ENCODE results near the gene CXXC5. TPM values are rescaled to one million over a fixed set of nuclear protein-coding genes. Genes with fewer than 3 reads are reported as not detected.

The CXXC5 gene
- total and polyA plus RNA-seq, 2 of the 4 experiments (the other 2 are of a cell fraction), result 24.9 to 35.7 TPM

- H3K4me1 ChIP-seq (ENCODE audit: control insufficient read depth, insufficient read depth, low read length), result peaks cover 25% of the 10 kb centered on the region
- ChIA-PET CTCF (no interaction called here), POLR2A (ENCODE audit: unreplicated experiment) (no interaction called here)
- H3K18ac ChIP-seq (ENCODE audit: low read depth, low read length), result no peak overlapping the region
- no peak overlapping the region for H3K4me2 ChIP-seq (ENCODE audit: low read depth, low read length)
- no TSS peak for BruUV-seq (replicated peaks)
- H3K9me1 ChIP-seq (ENCODE audit: insufficient read depth, low read length), result peaks cover 22% of the 10 kb centered on the region
- no peak overlapping the region for H4K5ac ChIP-seq (ENCODE audit: low read depth, low read length)
- ATAC-seq (ENCODE audit: low read depth) (no peak), DNase-seq (no peak)
- 0 out of 2 replicates have a peak overlapping the region, but pooled peaks have one; percentile 68 for H4K91ac ChIP-seq (ENCODE audit: insufficient read depth, low read depth, low read length)
- H2BK20ac ChIP-seq (ENCODE audit: low read depth, low read length), result peak overlapping the region; percentile 59; the same call in 1 of the 2 replicates
- no peaks in the 10 kb centered on the region; the same call in 1 of the 2 replicates for H3K27me3 ChIP-seq (ENCODE audit: control insufficient read depth, insufficient read depth, low read length)
- H2BK5ac ChIP-seq (ENCODE audit: low read depth, low read length, poor library complexity, severe bottlenecking), result no peak overlapping the region
- intact Hi-C loops (cut with micrococcal nuclease), result no loop called here
- H3K14ac ChIP-seq (replicated peaks; ENCODE audit: low read depth, low read length), result no peak overlapping the region
- H2BK120ac ChIP-seq (ENCODE audit: low read depth, low read length), result peak overlapping the region; percentile 42; the same call in 1 of the 2 replicates
- WGBS, 2 experiments (ENCODE audit: extremely low coverage in 2 of 2, insufficient read length in 1 of 2), result no CpG with 5 or more reads among the region's 2 CpGs
- peak overlapping the region; percentile 25 for H3K4ac ChIP-seq (ENCODE audit: low read depth, low read length)
- peak overlapping the region; percentile 22 for H2AK9ac ChIP-seq (replicated peaks; ENCODE audit: low read depth, low read length, poor library complexity)
- H2BK15ac ChIP-seq (ENCODE audit: low read depth, low read length), result peak overlapping the region; percentile 34; the same call in 1 of the 3 replicates
- peak overlapping the region; percentile 11; the same call in 1 of the 2 replicates for H2AK5ac ChIP-seq (ENCODE audit: low read depth, low read length)
- TF ChIP-seq MAFK (IDR thresholded peaks at IDR 0.05; ENCODE audit: low read depth, low read length) (no peak), ELK1 (IDR thresholded peaks at IDR 0.05; ENCODE audit: borderline replicate concordance, low read depth, low read length) (no peak), MAZ (IDR thresholded peaks at IDR 0.05; ENCODE audit: borderline replicate concordance, low read depth, low read length) (no peak), RAD21 (IDR thresholded peaks at IDR 0.05; ENCODE audit: low read length) (no peak), RCOR1 (IDR thresholded peaks at IDR 0.05; ENCODE audit: insufficient replicate concordance, low read length) (no peak), MXI1 (IDR thresholded peaks at IDR 0.05; ENCODE audit: borderline replicate concordance, low read depth, low read length) (no peak), FOS (IDR thresholded peaks at IDR 0.05; ENCODE audit: low read depth, low read length) (no peak), NFE2L2 (IDR thresholded peaks at IDR 0.05; ENCODE audit: low read depth, low read length) (no peak), RFX5 (IDR thresholded peaks at IDR 0.05; ENCODE audit: low read depth, low read length) (no peak), BHLHE40 (IDR thresholded peaks at IDR 0.05; ENCODE audit: low read depth, low read length) (no peak), SMC3 (IDR thresholded peaks at IDR 0.05; ENCODE audit: low read depth, low read length) (no peak), CTCF (conservative IDR thresholded peaks at IDR 0.05; ENCODE audit: low read depth, low read length) (no peak), POLR2A (IDR thresholded peaks at IDR 0.05; ENCODE audit: low read depth, low read length) (no peak)
- in situ Hi-C loops (cut with MboI; ENCODE audit: low sequenced_read_pairs), result no loop called here
- dilution Hi-C loops (cut with HindIII; ENCODE audit: low sequenced_read_pairs, unreplicated experiment), result no loop called here
- no peak overlapping the region for H4K8ac ChIP-seq (ENCODE audit: low read depth in 2 of 2, low read length in 2 of 2)
- no peak overlapping the region for H3K27ac ChIP-seq (ENCODE audit: insufficient read depth, low read length)
- no peak overlapping the region for H3K4me3 ChIP-seq (ENCODE audit: insufficient read depth, low read depth, low read length)
- no peak overlapping the region for H2AFZ ChIP-seq (replicated peaks; ENCODE audit: low read length, poor library complexity)
- H3K79me1 ChIP-seq (ENCODE audit: low read depth in 1 of 2, low read length in 2 of 2), result no peaks in the 10 kb centered on the region; a peak in 1 of 4 replicates
- no peak overlapping the region for H3K23ac ChIP-seq (ENCODE audit: low read depth, low read length)
- no peaks in the 10 kb centered on the region for H3K9me3 ChIP-seq (ENCODE audit: control insufficient read depth, insufficient read depth, low read length)
- H3K56ac ChIP-seq (ENCODE audit: extremely low read depth, insufficient read depth, low read length), result no peak overlapping the region
- no peaks in the 10 kb centered on the region for H4K20me1 ChIP-seq (ENCODE audit: insufficient read depth, low read length)
- no peaks in the 10 kb centered on the region for H3K36me3 ChIP-seq (ENCODE audit: control insufficient read depth, insufficient read depth, low read length)
- no peak overlapping the region for H3K9ac ChIP-seq (ENCODE audit: low read depth, low read length)
Observed at GRCh38 chr5:139699351-139699750, 51.2 kb downstream of the CXXC5 start.

All from IMR-90 (cell line).